ENCODE data around the gene PTX3.

Gene PTX3

DNA sequence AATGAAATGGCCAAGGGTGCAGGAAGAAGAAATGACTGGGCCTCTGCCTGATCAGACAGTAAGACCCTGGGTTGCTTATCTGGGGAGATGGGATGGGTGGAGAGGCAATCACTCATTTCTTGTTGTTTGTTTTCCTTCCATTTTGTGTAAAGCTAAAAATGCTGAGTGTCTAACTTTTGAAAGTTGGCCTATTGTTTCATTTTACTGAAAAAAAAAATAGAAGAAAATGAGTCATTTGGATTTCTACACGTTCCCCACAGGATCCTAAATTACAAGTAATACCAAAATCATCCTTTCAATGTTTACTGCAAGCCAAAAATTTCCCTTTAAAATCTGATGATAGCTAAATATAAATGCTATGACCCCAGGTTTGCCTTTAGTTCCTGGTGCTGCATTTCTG, 30.6 kb downstream of the PTX3 start:
- no peak overlapping the region for H3K27ac ChIP-seq (replicated peaks; ENCODE audit: low read length)
- no peak for DNase-seq (ENCODE audit: low spot score)
- no peak overlapping the region for H3K4me2 ChIP-seq (ENCODE audit: insufficient read depth, low read length, poor library complexity, severe bottlenecking)
- H3K79me1 ChIP-seq (ENCODE audit: low read depth, low read length): no peaks in the 10 kb centered on the region
- no peak overlapping the region for H3K9ac ChIP-seq (ENCODE audit: low read depth, low read length, poor library complexity)
- no peaks in the 10 kb centered on the region for H3K9me3 ChIP-seq (replicated peaks in 1 of 2; ENCODE audit: control insufficient read depth in 2 of 2, insufficient read depth in 1 of 2, low read depth in 1 of 2, low read length in 2 of 2)
- H3K36me3 ChIP-seq (replicated peaks in 1 of 2; ENCODE audit: control insufficient read depth in 2 of 2, insufficient read depth in 2 of 2, low read length in 2 of 2): peaks cover 0 to 15% of the 10 kb centered on the region in 2 donors
- H3K23ac ChIP-seq (ENCODE audit: low read depth, low read length, poor library complexity): no peak overlapping the region
- no peak overlapping the region for H2BK15ac ChIP-seq (ENCODE audit: low read length)
- H3K4ac ChIP-seq (ENCODE audit: low read length): no peak overlapping the region
- WGBS, 2 donors (ENCODE audit: extremely low coverage in 2 of 2, insufficient read length in 2 of 2, insufficient replicate concordance in 1 of 2): no CpG with 5 or more reads among the region's 1 CpG
- H2BK5ac ChIP-seq (ENCODE audit: low read length): no peak overlapping the region
- H4K91ac ChIP-seq (ENCODE audit: low read depth, low read length, poor library complexity): no peak overlapping the region
- H2BK12ac ChIP-seq (ENCODE audit: low read length): no peak overlapping the region
- H4K8ac ChIP-seq (ENCODE audit: low read depth, low read length): no peak overlapping the region
- H3K4me3 ChIP-seq (ENCODE audit: low read length in 2 of 2): no peak overlapping the region
- H3K4me1 ChIP-seq (ENCODE audit: control insufficient read depth in 2 of 2, insufficient read depth in 1 of 2, low read depth in 1 of 2, low read length in 2 of 2): no peaks in the 10 kb centered on the region
- no peak overlapping the region for H2BK120ac ChIP-seq (ENCODE audit: low read depth, low read length)
- H3K18ac ChIP-seq (ENCODE audit: low read length): no peak overlapping the region
- no peak overlapping the region for H2AFZ ChIP-seq (ENCODE audit: low read length)
- no peaks in the 10 kb centered on the region for H3K27me3 ChIP-seq (ENCODE audit: control insufficient read depth in 3 of 3, insufficient read depth in 3 of 3, low read depth in 1 of 3, low read length in 3 of 3)
- H2AK5ac ChIP-seq (ENCODE audit: low read depth, low read length): no peak overlapping the region
- no peak overlapping the region for H3K14ac ChIP-seq (ENCODE audit: low read length)

GRCh38 chr3:157469561-157470294, 33.1 kb downstream of the PTX3 start:
- no peak overlapping the region for H4K91ac ChIP-seq (ENCODE audit: low read depth, low read length, poor library complexity)
- no peaks in the 10 kb centered on the region for H3K9me3 ChIP-seq (replicated peaks in 1 of 2; ENCODE audit: control insufficient read depth in 2 of 2, insufficient read depth in 1 of 2, low read depth in 1 of 2, low read length in 2 of 2)
- no peak overlapping the region for H2AK5ac ChIP-seq (ENCODE audit: low read depth, low read length)
- no peak overlapping the region for H3K27ac ChIP-seq (replicated peaks; ENCODE audit: low read length)
- H3K18ac ChIP-seq (ENCODE audit: low read length): no peak overlapping the region
- no peak overlapping the region for H2BK12ac ChIP-seq (ENCODE audit: low read length)
- H3K23ac ChIP-seq (ENCODE audit: low read depth, low read length, poor library complexity): no peak overlapping the region
- H2AFZ ChIP-seq (ENCODE audit: low read length): no peak overlapping the region
- H3K79me1 ChIP-seq (ENCODE audit: low read depth, low read length): no peaks in the 10 kb centered on the region
- no peaks in the 10 kb centered on the region for H3K27me3 ChIP-seq (ENCODE audit: control insufficient read depth in 3 of 3, insufficient read depth in 3 of 3, low read depth in 1 of 3, low read length in 3 of 3)
- no peak overlapping the region for H2BK15ac ChIP-seq (ENCODE audit: low read length)
- no peak overlapping the region for H2BK120ac ChIP-seq (ENCODE audit: low read depth, low read length)
- H3K4me3 ChIP-seq (ENCODE audit: low read length in 2 of 2): no peak overlapping the region
- peaks cover 0 to 15% of the 10 kb centered on the region in 2 donors for H3K36me3 ChIP-seq (replicated peaks in 1 of 2; ENCODE audit: control insufficient read depth in 2 of 2, insufficient read depth in 2 of 2, low read length in 2 of 2)
- H2BK5ac ChIP-seq (ENCODE audit: low read length): no peak overlapping the region
- no peak for DNase-seq (ENCODE audit: low spot score)
- WGBS, 2 donors (ENCODE audit: extremely low coverage in 2 of 2, insufficient read length in 2 of 2, insufficient replicate concordance in 1 of 2): no CpG with 5 or more reads among the region's 7 CpGs
- no peaks in the 10 kb centered on the region for H3K4me1 ChIP-seq (ENCODE audit: control insufficient read depth in 2 of 2, insufficient read depth in 1 of 2, low read depth in 1 of 2, low read length in 2 of 2)
- H3K9ac ChIP-seq (ENCODE audit: low read depth, low read length, poor library complexity): no peak overlapping the region
- H3K4ac ChIP-seq (ENCODE audit: low read length): no peak overlapping the region
- H4K8ac ChIP-seq (ENCODE audit: low read depth, low read length): no peak overlapping the region
- no peak overlapping the region for H3K14ac ChIP-seq (ENCODE audit: low read length)
- H3K4me2 ChIP-seq (ENCODE audit: insufficient read depth, low read length, poor library complexity, severe bottlenecking): no peak overlapping the region

GRCh38 chr3:157471064-157471463, 34.4 kb downstream of the PTX3 start:
- H3K27me3 ChIP-seq (ENCODE audit: control insufficient read depth in 3 of 3, insufficient read depth in 3 of 3, low read depth in 1 of 3, low read length in 3 of 3): no peaks in the 10 kb centered on the region
- peaks cover 0 to 15% of the 10 kb centered on the region in 2 donors for H3K36me3 ChIP-seq (replicated peaks in 1 of 2; ENCODE audit: control insufficient read depth in 2 of 2, insufficient read depth in 2 of 2, low read length in 2 of 2)
- no peak overlapping the region for H2AK5ac ChIP-seq (ENCODE audit: low read depth, low read length)
- no peak overlapping the region for H4K8ac ChIP-seq (ENCODE audit: low read depth, low read length)
- no peak overlapping the region for H3K4me2 ChIP-seq (ENCODE audit: insufficient read depth, low read length, poor library complexity, severe bottlenecking)
- no peaks in the 10 kb centered on the region for H3K4me1 ChIP-seq (ENCODE audit: control insufficient read depth in 2 of 2, insufficient read depth in 1 of 2, low read depth in 1 of 2, low read length in 2 of 2)
- no peak overlapping the region for H4K91ac ChIP-seq (ENCODE audit: low read depth, low read length, poor library complexity)
- no peak overlapping the region for H3K27ac ChIP-seq (replicated peaks; ENCODE audit: low read length)
- DNase-seq (ENCODE audit: low spot score): no peak
- H2AFZ ChIP-seq (ENCODE audit: low read length): no peak overlapping the region
- no peak overlapping the region for H2BK12ac ChIP-seq (ENCODE audit: low read length)
- no peaks in the 10 kb centered on the region for H3K79me1 ChIP-seq (ENCODE audit: low read depth, low read length)
- H3K18ac ChIP-seq (ENCODE audit: low read length): no peak overlapping the region
- no peak overlapping the region for H2BK5ac ChIP-seq (ENCODE audit: low read length)
- H2BK15ac ChIP-seq (ENCODE audit: low read length): no peak overlapping the region
- no peak overlapping the region for H3K23ac ChIP-seq (ENCODE audit: low read depth, low read length, poor library complexity)
- H2BK120ac ChIP-seq (ENCODE audit: low read depth, low read length): no peak overlapping the region
- H3K14ac ChIP-seq (ENCODE audit: low read length): no peak overlapping the region
- no peak overlapping the region for H3K4ac ChIP-seq (ENCODE audit: low read length)
- no peak overlapping the region for H3K9ac ChIP-seq (ENCODE audit: low read depth, low read length, poor library complexity)
- H3K9me3 ChIP-seq (replicated peaks in 1 of 2; ENCODE audit: control insufficient read depth in 2 of 2, insufficient read depth in 1 of 2, low read depth in 1 of 2, low read length in 2 of 2): no peaks in the 10 kb centered on the region
- WGBS, 2 donors (ENCODE audit: extremely low coverage in 2 of 2, insufficient read length in 2 of 2, insufficient replicate concordance in 1 of 2): no CpG with 5 or more reads among the region's 1 CpG
- H3K4me3 ChIP-seq (ENCODE audit: low read length in 2 of 2): no peak overlapping the region

DNA sequence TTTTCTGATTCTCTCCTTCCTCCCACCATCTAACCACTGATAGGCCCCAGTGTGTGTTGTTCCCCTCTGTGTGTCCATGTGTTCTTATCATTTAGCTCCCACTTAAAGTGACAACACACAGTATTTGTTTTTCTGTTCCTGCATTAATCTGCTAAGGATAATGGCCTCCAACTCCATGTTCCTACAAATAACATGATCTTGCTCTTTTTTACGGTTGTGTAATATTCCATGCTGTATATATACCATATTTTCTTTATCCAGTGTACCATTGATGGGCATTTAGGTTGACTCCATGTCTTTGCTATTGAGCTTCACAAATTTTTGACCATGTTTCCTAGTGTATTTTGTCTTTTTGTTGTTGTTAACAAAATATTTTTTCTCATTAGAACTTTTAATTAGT, 36.0 kb downstream of the PTX3 start:
- Histone ChIP-seq H2AFZ (ENCODE audit: low read length) (no peak overlapping the region), H3K27ac (replicated peaks; ENCODE audit: low read length) (no peak overlapping the region), H3K27me3 (ENCODE audit: control insufficient read depth in 3 of 3, insufficient read depth in 3 of 3, low read depth in 1 of 3, low read length in 3 of 3) (no peaks in the 10 kb centered on the region), H3K9me3 (replicated peaks in 1 of 2; ENCODE audit: control insufficient read depth in 2 of 2, insufficient read depth in 1 of 2, low read depth in 1 of 2, low read length in 2 of 2) (peaks cover 0 to 6% of the 10 kb centered on the region in 2 donors), H2BK5ac (ENCODE audit: low read length) (no peak overlapping the region), H2BK12ac (ENCODE audit: low read length) (no peak overlapping the region), H3K4me2 (ENCODE audit: insufficient read depth, low read length, poor library complexity, severe bottlenecking) (no peak overlapping the region), H3K9ac (ENCODE audit: low read depth, low read length, poor library complexity) (no peak overlapping the region), H3K79me1 (ENCODE audit: low read depth, low read length) (no peaks in the 10 kb centered on the region), H3K18ac (ENCODE audit: low read length) (no peak overlapping the region), H3K36me3 (replicated peaks in 1 of 2; ENCODE audit: control insufficient read depth in 2 of 2, insufficient read depth in 2 of 2, low read length in 2 of 2) (peaks cover 0 to 15% of the 10 kb centered on the region in 2 donors), H3K4ac (ENCODE audit: low read length) (no peak overlapping the region), H3K14ac (ENCODE audit: low read length) (no peak overlapping the region), H2BK120ac (ENCODE audit: low read depth, low read length) (no peak overlapping the region), H3K23ac (ENCODE audit: low read depth, low read length, poor library complexity) (no peak overlapping the region), H2BK15ac (ENCODE audit: low read length) (no peak overlapping the region), H3K4me1 (ENCODE audit: control insufficient read depth in 2 of 2, insufficient read depth in 1 of 2, low read depth in 1 of 2, low read length in 2 of 2) (no peaks in the 10 kb centered on the region), H4K91ac (ENCODE audit: low read depth, low read length, poor library complexity) (no peak overlapping the region), H3K4me3 (ENCODE audit: low read length in 2 of 2) (no peak overlapping the region), H4K8ac (ENCODE audit: low read depth, low read length) (no peak overlapping the region), H2AK5ac (ENCODE audit: low read depth, low read length) (no peak overlapping the region)
- no peak for DNase-seq (ENCODE audit: low spot score)
- no CpG with 5 or more reads among the region's 1 CpG for WGBS, 2 donors (ENCODE audit: extremely low coverage in 2 of 2, insufficient read length in 2 of 2, insufficient replicate concordance in 1 of 2)

Data from neuronal stem cell (in vitro differentiated cells).